Measurements from ENCODE around the gene EPHA2. TPM values are rescaled to one million over a fixed set of nuclear protein-coding genes. Genes with fewer than 3 reads are reported as not detected.

EPHA2 gene
- polyA plus RNA-seq, 2 of the 4 experiments (the other 2 are of a cell fraction) = 59.3 to 93.2 TPM

GRCh38 chr1:16165073-16165364 lies 9.2 kb upstream of the EPHA2 start:
- DNase-seq (ENCODE audit: low read depth in 1 of 2, low spot score in 1 of 2) (no peak), ATAC-seq (no peak), FAIRE-seq (no peak)
- POLR2A ChIA-PET = interaction anchor here (0.5 to 2.7 kb wide), 6 partner anchors 8 to 170 kb away, joined by 3 to 17 read pairs (median 8); partner anchors contain the start of gene EPHA2
- H3K4me2 ChIP-seq = peak overlapping the region; percentile 66
- H3K9me3 ChIP-seq = no peaks in the 10 kb centered on the region
- H3K27ac ChIP-seq = peak overlapping the region; percentile 81 to 97
- TF ChIP-seq TP53 (CRISPR knock-in tag; IDR thresholded peaks at IDR 0.05) (no peak), PHF8 (IDR thresholded peaks at IDR 0.05; ENCODE audit: borderline replicate concordance, low read depth) (no peak), NPAS2 (CRISPR knock-in tag; IDR thresholded peaks at IDR 0.05; ENCODE audit: borderline replicate concordance) (no peak), EP300 (IDR thresholded peaks at IDR 0.05) (no peak), CBX2 (IDR thresholded peaks at IDR 0.05; ENCODE audit: borderline replicate concordance, low read depth) (no peak), HOXA7 (CRISPR knock-in tag; IDR thresholded peaks at IDR 0.05) (no peak), POLR2A (IDR thresholded peaks at IDR 0.05; ENCODE audit: low read length) (no peak), HDAC2 (IDR thresholded peaks at IDR 0.05) (no peak), HOXB13 (CRISPR knock-in tag; IDR thresholded peaks at IDR 0.05; ENCODE audit: low read depth) (no peak)
- TF ChIP-seq, protein P1, sequence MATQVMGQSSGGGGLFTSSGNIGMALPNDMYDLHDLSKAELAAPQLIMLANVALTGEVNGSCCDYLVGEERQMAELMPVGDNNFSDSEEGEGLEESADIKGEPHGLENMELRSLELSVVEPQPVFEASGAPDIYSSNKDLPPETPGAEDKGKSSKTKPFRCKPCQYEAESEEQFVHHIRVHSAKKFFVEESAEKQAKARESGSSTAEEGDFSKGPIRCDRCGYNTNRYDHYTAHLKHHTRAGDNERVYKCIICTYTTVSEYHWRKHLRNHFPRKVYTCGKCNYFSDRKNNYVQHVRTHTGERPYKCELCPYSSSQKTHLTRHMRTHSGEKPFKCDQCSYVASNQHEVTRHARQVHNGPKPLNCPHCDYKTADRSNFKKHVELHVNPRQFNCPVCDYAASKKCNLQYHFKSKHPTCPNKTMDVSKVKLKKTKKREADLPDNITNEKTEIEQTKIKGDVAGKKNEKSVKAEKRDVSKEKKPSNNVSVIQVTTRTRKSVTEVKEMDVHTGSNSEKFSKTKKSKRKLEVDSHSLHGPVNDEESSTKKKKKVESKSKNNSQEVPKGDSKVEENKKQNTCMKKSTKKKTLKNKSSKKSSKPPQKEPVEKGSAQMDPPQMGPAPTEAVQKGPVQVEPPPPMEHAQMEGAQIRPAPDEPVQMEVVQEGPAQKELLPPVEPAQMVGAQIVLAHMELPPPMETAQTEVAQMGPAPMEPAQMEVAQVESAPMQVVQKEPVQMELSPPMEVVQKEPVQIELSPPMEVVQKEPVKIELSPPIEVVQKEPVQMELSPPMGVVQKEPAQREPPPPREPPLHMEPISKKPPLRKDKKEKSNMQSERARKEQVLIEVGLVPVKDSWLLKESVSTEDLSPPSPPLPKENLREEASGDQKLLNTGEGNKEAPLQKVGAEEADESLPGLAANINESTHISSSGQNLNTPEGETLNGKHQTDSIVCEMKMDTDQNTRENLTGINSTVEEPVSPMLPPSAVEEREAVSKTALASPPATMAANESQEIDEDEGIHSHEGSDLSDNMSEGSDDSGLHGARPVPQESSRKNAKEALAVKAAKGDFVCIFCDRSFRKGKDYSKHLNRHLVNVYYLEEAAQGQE (IDR thresholded peaks at IDR 0.05) = no peak
- CTCF ChIA-PET = interaction anchor here (0.8 to 3.1 kb wide), 6 partner anchors 8 to 87 kb away, joined by 3 to 13 read pairs (median 4); no protein-coding TSS in a partner anchor
- no peak overlapping the region for H3K4me3 ChIP-seq
- WGBS (ENCODE audit: missing lambda C conversion rate) = 43% methylated on average over 5 of the region's 5 CpGs
- peaks cover 77% of the 10 kb centered on the region for H3K4me1 ChIP-seq

GRCh38 chr1:16164213-16165072 lies 8.6 kb upstream of the EPHA2 start:
- ChIA-PET POLR2A (interaction anchor here (0.8 to 2.7 kb wide), 7 partner anchors 8 to 19 kb away, joined by 3 to 17 read pairs (median 4); partner anchors contain the start of gene EPHA2), CTCF (interaction anchor here (0.8 to 3.1 kb wide), 6 partner anchors 9 to 87 kb away, joined by 3 to 13 read pairs (median 4); no protein-coding TSS in a partner anchor)
- 35% methylated on average over 13 of the region's 17 CpGs for WGBS (ENCODE audit: missing lambda C conversion rate)
- no peaks in the 10 kb centered on the region for H3K9me3 ChIP-seq
- no peak for FAIRE-seq
- H3K4me1 ChIP-seq = peaks cover 73% of the 10 kb centered on the region
- peak; percentile 79 to 86 for ATAC-seq
- peak overlapping the region; percentile 66 for H3K4me2 ChIP-seq
- DNase-seq (ENCODE audit: low read depth in 1 of 2, low spot score in 1 of 2) = peak; percentile 80 to 95
- H3K27ac ChIP-seq = peak overlapping the region; percentile 81 to 97
- no peak overlapping the region for H3K4me3 ChIP-seq
- TF ChIP-seq, protein P2, sequence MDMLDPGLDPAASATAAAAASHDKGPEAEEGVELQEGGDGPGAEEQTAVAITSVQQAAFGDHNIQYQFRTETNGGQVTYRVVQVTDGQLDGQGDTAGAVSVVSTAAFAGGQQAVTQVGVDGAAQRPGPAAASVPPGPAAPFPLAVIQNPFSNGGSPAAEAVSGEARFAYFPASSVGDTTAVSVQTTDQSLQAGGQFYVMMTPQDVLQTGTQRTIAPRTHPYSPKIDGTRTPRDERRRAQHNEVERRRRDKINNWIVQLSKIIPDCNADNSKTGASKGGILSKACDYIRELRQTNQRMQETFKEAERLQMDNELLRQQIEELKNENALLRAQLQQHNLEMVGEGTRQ (IDR thresholded peaks at IDR 0.05) = no peak
- TF ChIP-seq HOXB5 (CRISPR knock-in tag; IDR thresholded peaks at IDR 0.05) (peak; percentile 61; the same call in 1 of the 2 replicates), KDM5A (IDR thresholded peaks at IDR 0.05) (no peak), GATA3 (IDR thresholded peaks at IDR 0.05; ENCODE audit: borderline replicate concordance) (peak; percentile 79; the same call in 1 of the 2 replicates), MAFK (IDR thresholded peaks at IDR 0.05; ENCODE audit: partially characterized antibody) (peak; percentile 34), HEYL (CRISPR knock-in tag; IDR thresholded peaks at IDR 0.05) (no peak), EP300 (IDR thresholded peaks at IDR 0.05) (peak; percentile 34 to 64; a peak in 2 of 5 replicates), FOSL2 (IDR thresholded peaks at IDR 0.05) (peak; percentile 78), FOSL2 (CRISPR knock-in tag; IDR thresholded peaks at IDR 0.05) (peak; percentile 91), POLR2A (IDR thresholded peaks at IDR 0.05; ENCODE audit: low read length) (no peak), MAX (IDR thresholded peaks at IDR 0.05) (peak; percentile 68), E2F6 (IDR thresholded peaks at IDR 0.05; ENCODE audit: borderline replicate concordance, low read depth) (no peak), ATOH8 (CRISPR knock-in tag; IDR thresholded peaks at IDR 0.05; ENCODE audit: low read depth) (peak; percentile 12; the same call in 1 of the 2 replicates), RAD21 (conservative IDR thresholded peaks at IDR 0.05 in 1 of 2, IDR thresholded peaks at IDR 0.05 in 1 of 2) (peak in 1 of 2 experiments; percentile 15; a peak in 2 of 5 replicates), PHF8 (IDR thresholded peaks at IDR 0.05; ENCODE audit: borderline replicate concordance, low read depth) (no peak), NR3C1 (IDR thresholded peaks at IDR 0.05) (no peak), BHLHE40 (IDR thresholded peaks at IDR 0.05; ENCODE audit: low read depth, low read length) (no peak), JUN (IDR thresholded peaks at IDR 0.05) (peak in 1 of 2 experiments; percentile 66; a peak in 2 of 5 replicates), KDM1A (IDR thresholded peaks at IDR 0.05; ENCODE audit: low read depth) (0 out of 2 replicates have a peak, but pooled peaks have one; percentile 58), CTCF (IDR thresholded peaks at IDR 0.05) (no peak), CBX2 (IDR thresholded peaks at IDR 0.05; ENCODE audit: borderline replicate concordance, low read depth) (no peak), NFE2L2 (conservative IDR thresholded peaks at IDR 0.05; ENCODE audit: low read length) (no peak)

Measured in A549 (cell line).